ENCODE data around the gene ADGRE2.

DNA sequence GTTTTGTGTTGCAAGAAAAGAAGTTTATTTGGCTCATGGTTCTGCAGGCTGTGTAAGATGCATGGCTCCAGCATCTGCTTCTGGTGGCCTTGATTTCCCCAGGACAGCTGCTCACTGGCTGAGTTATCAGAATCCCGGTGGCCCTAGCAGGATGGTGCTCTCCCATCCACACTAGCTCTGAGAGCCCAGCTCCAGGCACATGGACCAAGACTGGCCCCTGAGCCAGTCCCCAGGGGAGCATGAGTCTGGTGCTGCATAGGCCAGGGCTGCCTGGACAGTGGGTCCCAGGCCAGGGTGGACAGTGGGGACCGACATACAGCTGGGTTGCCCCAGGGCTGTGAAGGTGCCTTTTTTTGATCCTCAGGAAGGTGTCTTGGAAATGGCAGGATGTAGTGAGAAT, 10.4 kb downstream of the ADGRE2 start:
- TF ChIP-seq POLR2AphosphoS5 (IDR thresholded peaks at IDR 0.05; ENCODE audit: low read depth, low read length) (no peak), TAF1 (IDR thresholded peaks at IDR 0.05; ENCODE audit: borderline replicate concordance, insufficient read depth, low read length) (no peak), SIN3A (IDR thresholded peaks at IDR 0.05; ENCODE audit: borderline replicate concordance, insufficient read depth, low read length) (no peak), FOXP2 (optimal IDR thresholded peaks at IDR 0.05; ENCODE audit: borderline replicate concordance, extremely low read depth, extremely low read length, insufficient read depth) (no peak)
- TF ChIP-seq, protein P1, sequence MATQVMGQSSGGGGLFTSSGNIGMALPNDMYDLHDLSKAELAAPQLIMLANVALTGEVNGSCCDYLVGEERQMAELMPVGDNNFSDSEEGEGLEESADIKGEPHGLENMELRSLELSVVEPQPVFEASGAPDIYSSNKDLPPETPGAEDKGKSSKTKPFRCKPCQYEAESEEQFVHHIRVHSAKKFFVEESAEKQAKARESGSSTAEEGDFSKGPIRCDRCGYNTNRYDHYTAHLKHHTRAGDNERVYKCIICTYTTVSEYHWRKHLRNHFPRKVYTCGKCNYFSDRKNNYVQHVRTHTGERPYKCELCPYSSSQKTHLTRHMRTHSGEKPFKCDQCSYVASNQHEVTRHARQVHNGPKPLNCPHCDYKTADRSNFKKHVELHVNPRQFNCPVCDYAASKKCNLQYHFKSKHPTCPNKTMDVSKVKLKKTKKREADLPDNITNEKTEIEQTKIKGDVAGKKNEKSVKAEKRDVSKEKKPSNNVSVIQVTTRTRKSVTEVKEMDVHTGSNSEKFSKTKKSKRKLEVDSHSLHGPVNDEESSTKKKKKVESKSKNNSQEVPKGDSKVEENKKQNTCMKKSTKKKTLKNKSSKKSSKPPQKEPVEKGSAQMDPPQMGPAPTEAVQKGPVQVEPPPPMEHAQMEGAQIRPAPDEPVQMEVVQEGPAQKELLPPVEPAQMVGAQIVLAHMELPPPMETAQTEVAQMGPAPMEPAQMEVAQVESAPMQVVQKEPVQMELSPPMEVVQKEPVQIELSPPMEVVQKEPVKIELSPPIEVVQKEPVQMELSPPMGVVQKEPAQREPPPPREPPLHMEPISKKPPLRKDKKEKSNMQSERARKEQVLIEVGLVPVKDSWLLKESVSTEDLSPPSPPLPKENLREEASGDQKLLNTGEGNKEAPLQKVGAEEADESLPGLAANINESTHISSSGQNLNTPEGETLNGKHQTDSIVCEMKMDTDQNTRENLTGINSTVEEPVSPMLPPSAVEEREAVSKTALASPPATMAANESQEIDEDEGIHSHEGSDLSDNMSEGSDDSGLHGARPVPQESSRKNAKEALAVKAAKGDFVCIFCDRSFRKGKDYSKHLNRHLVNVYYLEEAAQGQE (IDR thresholded peaks at IDR 0.05; ENCODE audit: insufficient read depth in 1 of 2, low read depth in 2 of 2, low read length in 2 of 2) = no peak
